IPS DF 6.9 (cell line): ENCODE measurements around the gene HSPA12A.

Source experiments
- DNase-seq: peaks from one replicate; pipeline ENCODE4 v3.0.0-alpha.2; 2013; ENCODE audit warnings: low read depth, low spot score
- H3K27ac ChIP-seq: one replicate; pipeline ENCODE4 v1.5.1; 2013; ENCODE audit warnings: low read length, control low read depth
- H3K27me3 ChIP-seq: 2 replicates; pipeline ENCODE4 v1.6.1; 2013; ENCODE audit warnings: mild to moderate bottlenecking, low read length; ENCODE audit not compliant: control insufficient read depth, insufficient read depth
- H3K36me3 ChIP-seq: 2 replicates; pipeline ENCODE4 v1.6.1; 2013; ENCODE audit warnings: low read length; ENCODE audit not compliant: control insufficient read depth, insufficient read depth
- H3K4me1 ChIP-seq: 2 replicates; pipeline ENCODE4 v1.6.1; 2013; ENCODE audit warnings: low read length; ENCODE audit not compliant: control insufficient read depth, insufficient read depth
- H3K4me3 ChIP-seq: 2 replicates; pipeline ENCODE4 v1.5.1; 2013; ENCODE audit warnings: mild to moderate bottlenecking, low read length
- H3K9me3 ChIP-seq: 2 replicates; pipeline ENCODE4 v1.6.1; 2013; ENCODE audit warnings: low read length, inconsistent platforms; ENCODE audit not compliant: control insufficient read depth, insufficient read depth
- WGBS: extraction: QIAGEN DNeasy Blood & Tissue Kit; methylation state at CpG from one replicate; pipeline ENCODE4 v1.1.7; 2013; ENCODE audit warnings: mixed read lengths, missing lambda C conversion rate; ENCODE audit not compliant: insufficient read length, insufficient coverage; 5-methylcytosine and 5-hydroxymethylcytosine counted together

The HSPA12A gene

DNA sequence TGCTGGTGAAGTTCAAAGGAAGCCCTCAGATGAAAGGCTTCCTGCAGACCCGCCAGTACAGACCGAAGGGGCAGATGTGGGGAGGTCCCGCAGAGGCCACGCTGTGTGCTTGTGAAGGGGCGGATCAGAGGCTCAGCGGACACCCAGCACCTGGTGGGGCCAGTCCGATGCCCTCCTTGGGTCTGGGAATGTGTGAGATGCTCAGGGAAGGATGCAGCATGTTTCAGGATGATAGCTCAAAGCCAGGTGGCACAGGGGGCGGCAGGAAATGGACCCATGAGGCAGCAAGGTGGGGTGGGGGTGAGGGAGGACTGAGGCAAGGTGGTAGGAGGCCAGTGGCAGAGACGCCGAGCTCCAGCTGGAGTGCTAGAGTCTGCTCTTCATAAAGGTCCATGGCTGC lies 27.9 kb upstream of the HSPA12A start:
- no peak for DNase-seq
- no peaks in the 10 kb centered on the region for H3K9me3 ChIP-seq
- no peaks in the 10 kb centered on the region for H3K36me3 ChIP-seq
- H3K4me1 ChIP-seq = no peaks in the 10 kb centered on the region
- no peak overlapping the region for H3K4me3 ChIP-seq
- no peak overlapping the region for H3K27ac ChIP-seq
- WGBS = no CpG with 5 or more reads among the region's 10 CpGs
- H3K27me3 ChIP-seq = no peaks in the 10 kb centered on the region

DNA sequence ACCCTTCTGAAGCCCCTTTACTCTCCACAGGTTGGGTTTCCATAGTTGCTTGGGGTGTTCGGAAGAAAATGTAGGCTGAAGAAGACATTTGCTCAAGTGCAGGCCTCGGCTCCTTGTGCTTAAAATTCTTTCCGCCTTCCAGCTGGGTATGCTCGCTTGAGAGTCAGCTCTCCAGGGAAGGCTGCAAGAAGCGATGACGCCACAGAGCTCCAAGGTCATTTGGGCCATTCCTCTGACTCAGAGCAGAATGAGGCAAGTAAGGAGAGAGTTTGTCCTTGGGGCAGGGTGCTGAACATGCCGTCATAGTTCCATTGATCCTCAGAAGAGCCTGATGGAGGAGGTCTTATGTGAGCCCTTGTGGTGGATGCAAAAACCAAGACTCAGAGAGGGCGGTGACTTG lies 27.4 kb upstream of the HSPA12A start:
- H3K27ac ChIP-seq = no peak overlapping the region
- H3K9me3 ChIP-seq = no peaks in the 10 kb centered on the region
- H3K4me1 ChIP-seq = no peaks in the 10 kb centered on the region
- DNase-seq = no peak
- no peaks in the 10 kb centered on the region for H3K27me3 ChIP-seq
- H3K36me3 ChIP-seq = no peaks in the 10 kb centered on the region
- H3K4me3 ChIP-seq = no peak overlapping the region
- no CpG with 5 or more reads among the region's 8 CpGs for WGBS

DNA sequence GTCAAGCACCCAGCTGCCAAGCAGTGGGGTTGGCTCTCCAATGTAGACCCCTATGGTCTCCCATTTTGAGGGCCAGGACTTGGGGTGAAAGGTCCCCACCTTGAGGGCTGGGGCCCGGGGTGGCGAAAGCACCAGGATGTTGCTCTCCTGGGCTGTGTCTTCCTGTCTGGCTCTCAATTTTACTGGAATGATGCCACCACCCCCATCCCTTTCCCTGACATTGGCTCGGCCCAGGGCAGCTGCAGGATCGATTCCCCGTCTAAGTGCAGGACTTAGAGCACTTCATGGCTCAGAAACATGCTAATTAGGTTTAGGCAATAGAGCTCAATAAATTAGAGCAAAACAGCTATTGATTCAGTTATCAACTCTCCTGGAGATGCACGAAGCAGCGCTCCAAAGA lies 27.0 kb upstream of the HSPA12A start:
- Histone ChIP-seq H3K36me3 (no peaks in the 10 kb centered on the region), H3K4me3 (no peak overlapping the region), H3K27me3 (no peaks in the 10 kb centered on the region), H3K4me1 (no peaks in the 10 kb centered on the region), H3K27ac (no peak overlapping the region), H3K9me3 (no peaks in the 10 kb centered on the region)
- WGBS = no CpG with 5 or more reads among the region's 7 CpGs
- no peak for DNase-seq

- Histone ChIP-seq H3K27me3 (no peaks in the 10 kb centered on the region), H3K36me3 (no peaks in the 10 kb centered on the region), H3K9me3 (no peaks in the 10 kb centered on the region), H3K27ac (no peak overlapping the region), H3K4me1 (no peaks in the 10 kb centered on the region), H3K4me3 (no peak overlapping the region)
- no CpG with 5 or more reads among the region's 4 CpGs for WGBS
- DNase-seq = no peak
These were observed 26.4 kb upstream of the HSPA12A start for GRCh38 chr10:116768786-116769185.

- no peak overlapping the region for H3K27ac ChIP-seq
- H3K9me3 ChIP-seq = no peaks in the 10 kb centered on the region
- no peaks in the 10 kb centered on the region for H3K4me1 ChIP-seq
- H3K27me3 ChIP-seq = no peaks in the 10 kb centered on the region
- DNase-seq = no peak
- H3K4me3 ChIP-seq = no peak overlapping the region
- no CpG with 5 or more reads among the region's 13 CpGs for WGBS
- no peaks in the 10 kb centered on the region for H3K36me3 ChIP-seq
These were observed 24.7 kb upstream of the HSPA12A start for GRCh38 chr10:116766837-116767634.

DNA sequence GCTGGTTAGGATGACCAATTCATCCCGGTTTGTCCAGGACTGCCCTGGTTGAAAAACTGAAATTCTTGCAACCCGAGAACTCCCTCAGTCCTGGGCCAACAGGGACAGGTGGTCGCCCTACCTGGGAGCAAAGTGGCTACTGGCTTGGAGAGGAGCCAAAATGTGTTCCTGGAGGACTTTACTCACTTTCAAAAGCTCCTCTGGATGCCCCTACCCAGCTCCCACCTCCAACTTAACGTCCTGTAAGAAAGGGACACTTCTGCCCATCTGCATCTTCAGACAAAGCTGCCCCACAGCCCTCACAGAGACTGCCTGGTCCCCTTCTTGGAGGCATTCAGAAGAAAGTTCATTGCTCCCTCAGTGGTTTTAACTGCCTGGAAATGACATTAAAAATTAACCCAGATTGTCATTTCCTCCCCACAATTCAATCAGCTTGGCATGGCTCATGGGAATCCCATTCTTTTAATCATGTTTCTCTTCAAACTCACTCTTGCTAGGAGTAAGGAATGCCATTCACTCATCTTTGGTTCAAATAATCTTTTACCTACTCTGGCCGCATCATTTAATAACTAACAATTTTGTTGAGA lies 24.0 kb upstream of the HSPA12A start:
- Histone ChIP-seq H3K27ac (no peak overlapping the region), H3K9me3 (no peaks in the 10 kb centered on the region), H3K27me3 (no peaks in the 10 kb centered on the region), H3K4me3 (no peak overlapping the region), H3K36me3 (no peaks in the 10 kb centered on the region), H3K4me1 (no peaks in the 10 kb centered on the region)
- DNase-seq = no peak
- WGBS = no CpG with 5 or more reads among the region's 5 CpGs

DNA sequence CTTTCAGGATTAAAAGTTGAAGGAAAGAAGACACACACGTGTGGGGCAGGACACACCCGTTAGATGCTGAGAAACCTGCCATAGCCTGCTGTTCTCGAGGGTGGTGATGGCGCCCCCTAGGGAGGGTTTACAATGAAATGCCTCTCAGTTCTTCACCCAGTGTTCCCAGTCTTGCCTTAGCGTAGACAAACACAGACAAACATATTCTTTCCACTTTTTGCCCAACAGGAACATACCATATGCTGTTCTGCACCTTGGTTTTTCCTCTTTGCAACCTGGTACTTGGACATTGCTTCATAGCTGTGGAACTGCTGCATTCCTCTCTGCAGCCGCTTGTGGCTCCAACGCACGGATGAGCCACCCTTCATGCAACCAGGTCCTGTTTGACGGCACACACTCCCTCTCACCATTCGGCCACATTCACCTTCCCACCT lies 23.3 kb upstream of the HSPA12A start:
- no peak overlapping the region for H3K4me3 ChIP-seq
- H3K36me3 ChIP-seq = no peaks in the 10 kb centered on the region
- no CpG with 5 or more reads among the region's 10 CpGs for WGBS
- H3K27me3 ChIP-seq = no peaks in the 10 kb centered on the region
- H3K9me3 ChIP-seq = no peaks in the 10 kb centered on the region
- H3K4me1 ChIP-seq = no peaks in the 10 kb centered on the region
- DNase-seq = no peak
- H3K27ac ChIP-seq = no peak overlapping the region

DNA sequence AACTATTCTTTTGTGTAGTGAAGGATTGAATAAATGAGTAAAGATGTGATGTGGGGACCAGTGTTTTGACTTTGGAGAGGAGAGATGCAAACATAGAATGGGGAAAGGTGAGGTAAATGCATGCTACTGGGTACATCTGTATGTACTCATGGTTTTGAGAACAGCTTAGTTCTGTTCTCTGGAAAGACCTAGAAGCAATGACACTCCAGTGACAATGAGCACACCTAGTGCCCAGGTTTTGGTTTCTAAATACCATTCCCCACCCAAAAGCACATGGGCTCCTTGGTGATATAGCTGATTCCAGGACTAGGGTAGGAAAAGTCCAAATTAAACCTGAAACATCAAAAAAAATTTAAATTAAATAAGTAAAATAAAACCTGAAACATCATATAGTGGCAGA lies 22.6 kb upstream of the HSPA12A start:
- Histone ChIP-seq H3K36me3 (no peaks in the 10 kb centered on the region), H3K4me1 (no peaks in the 10 kb centered on the region), H3K27ac (no peak overlapping the region)

DNA sequence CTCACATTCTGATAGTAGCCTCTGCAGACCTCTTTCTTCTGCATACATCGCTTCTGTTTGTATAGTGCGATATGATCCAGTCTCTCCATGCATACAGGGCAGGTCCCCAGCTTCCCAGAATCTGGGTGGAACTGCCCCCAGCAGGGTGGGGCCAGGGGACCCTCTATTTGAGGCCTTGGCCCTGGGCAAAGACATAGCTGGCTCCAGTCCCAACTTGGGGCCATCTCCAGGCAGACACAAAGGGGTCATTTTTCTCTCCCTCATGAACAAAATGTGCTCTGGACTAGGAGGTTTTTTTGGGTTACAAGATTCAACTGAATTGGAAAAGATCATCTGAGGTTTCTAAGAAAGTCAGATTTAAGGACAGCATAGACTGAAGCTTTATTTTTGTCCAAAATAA lies 21.1 kb upstream of the HSPA12A start:
- DNase-seq = no peak
- no peaks in the 10 kb centered on the region for H3K36me3 ChIP-seq
- no peaks in the 10 kb centered on the region for H3K27me3 ChIP-seq
- H3K4me1 ChIP-seq = no peaks in the 10 kb centered on the region
- H3K9me3 ChIP-seq = no peaks in the 10 kb centered on the region
- H3K4me3 ChIP-seq = no peak overlapping the region
- no CpG with 5 or more reads among the region's 2 CpGs for WGBS
- no peak overlapping the region for H3K27ac ChIP-seq

More for the DNA sequence above, 22.6 kb upstream of the HSPA12A start:
- H3K4me3 ChIP-seq = no peak overlapping the region
- no peaks in the 10 kb centered on the region for H3K9me3 ChIP-seq
- DNase-seq = no peak
- H3K27me3 ChIP-seq = no peaks in the 10 kb centered on the region

DNA sequence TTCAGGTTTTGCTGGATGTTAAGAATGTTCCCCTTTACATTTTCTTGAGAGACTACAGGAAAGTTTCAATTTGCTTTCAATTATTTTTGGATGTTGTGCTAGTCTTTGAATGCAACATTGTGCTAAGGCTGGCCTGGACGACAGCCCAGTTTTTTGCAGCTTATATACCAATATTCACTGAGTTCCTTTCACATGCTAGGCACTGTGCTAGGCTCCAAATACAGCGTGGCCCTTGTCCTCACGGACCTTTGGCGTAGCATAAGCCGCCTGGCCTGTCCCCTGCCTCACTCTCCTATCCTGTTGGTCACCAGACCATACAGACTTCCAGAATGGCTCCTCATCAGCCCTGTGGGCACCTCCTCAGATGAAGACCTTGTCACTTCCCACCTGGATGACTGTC lies 19.5 kb upstream of the HSPA12A start:
- no peaks in the 10 kb centered on the region for H3K4me1 ChIP-seq
- no peaks in the 10 kb centered on the region for H3K9me3 ChIP-seq
- no peak overlapping the region for H3K27ac ChIP-seq
- no peaks in the 10 kb centered on the region for H3K27me3 ChIP-seq
- H3K36me3 ChIP-seq = no peaks in the 10 kb centered on the region
- WGBS = no CpG with 5 or more reads among the region's 5 CpGs
- DNase-seq = no peak
- H3K4me3 ChIP-seq = no peak overlapping the region

DNA sequence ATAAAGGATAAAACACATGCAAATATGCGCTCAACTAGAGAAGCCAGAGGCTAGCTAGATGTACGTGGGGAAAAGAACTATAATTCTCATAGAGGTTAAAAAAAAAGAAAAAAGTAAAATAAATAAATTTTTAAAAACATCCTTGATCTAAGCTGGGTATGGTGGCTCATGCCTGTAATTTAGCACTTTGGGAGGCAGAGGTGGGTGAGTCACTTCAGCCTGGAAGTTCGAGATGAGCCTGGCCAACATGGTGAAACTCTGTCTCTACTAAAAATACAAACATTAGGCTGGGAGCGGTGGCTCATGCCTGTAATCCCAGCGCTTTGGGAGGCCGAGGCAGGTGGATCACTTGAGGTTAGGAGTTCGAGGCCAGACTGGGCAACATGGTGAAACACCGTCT lies 18.6 kb upstream of the HSPA12A start:
- H3K36me3 ChIP-seq = no peaks in the 10 kb centered on the region
- no peak overlapping the region for H3K27ac ChIP-seq
- H3K4me3 ChIP-seq = no peak overlapping the region
- no peak for DNase-seq
- H3K27me3 ChIP-seq = no peaks in the 10 kb centered on the region
- H3K4me1 ChIP-seq = no peaks in the 10 kb centered on the region
- H3K9me3 ChIP-seq = no peaks in the 10 kb centered on the region
- no CpG with 5 or more reads among the region's 8 CpGs for WGBS
